Body of pancreas (tissue), 4 donors: ENCODE results near the gene ZC3H7B. TPM values are rescaled to one million over a fixed set of nuclear protein-coding genes. Genes with fewer than 3 reads are reported as not detected.

Experiments used
- ATAC-seq: fragments of 150-250 bp; one replicate; pipeline ENCODE4 v1.9.1; 2016
- DNase-seq, 4 donors: peaks; one replicate each; pipeline ENCODE4 v3.0.0-alpha.2; 2019
- H3K27ac ChIP-seq, 4 donors: fragments of 200-600 bp; sonication (generic); 1 replicate in 3 of 4; 2 replicates in 1 of 4; pipeline versions ENCODE4 v1.5.1 to v1.6.1; 2016 to 2019; ENCODE audit warnings: mild to moderate bottlenecking in 1 of 4, mixed read lengths in 1 of 4, moderate library complexity in 1 of 4
- H3K27me3 ChIP-seq, 2 donors: fragments of 200-600 bp; sonication (generic); one replicate each; pipeline ENCODE4 v1.6.0; 2016; ENCODE audit warnings: mild to moderate bottlenecking in 1 of 2
- H3K36me3 ChIP-seq, 2 donors: fragments of 200-600 bp; sonication (generic); replicated peaks in 1 of 2; 2 replicates each; pipeline ENCODE4 v1.5.1; 2016; ENCODE audit warnings: low read depth in 2 of 2; ENCODE audit not compliant: insufficient read depth in 1 of 2
- H3K4me1 ChIP-seq: fragments of 200-600 bp; sonication (generic); one replicate; pipeline ENCODE4 v1.6.0; 2016
- H3K4me3 ChIP-seq, 2 donors: fragments of 200-600 bp; sonication (generic); 1 replicate in 1 of 2; 2 replicates in 1 of 2; pipeline ENCODE4 v1.5.1; 2016 to 2019
- H3K9me3 ChIP-seq, 3 donors: fragments of 200-600 bp; sonication (generic); 1 replicate in 2 of 3; 2 replicates in 1 of 3; pipeline ENCODE4 v1.5.1; 2016
- CTCF ChIP-seq, 7 experiments: fragments of 450-650 bp in 4 of 7; fragments of 200-600 bp in 3 of 7; sonication (generic) in 3 of 7; IDR thresholded peaks; one replicate each; pipeline ENCODE4 v1.5.1; 2016 to 2019; ENCODE audit warnings: antibody characterized with exemption in 7 of 7
- POLR2A ChIP-seq, 3 donors: fragments of 450-650 bp; IDR thresholded peaks; one replicate each; pipeline ENCODE4 v1.6.1; 2016; ENCODE audit warnings: antibody characterized with exemption in 3 of 3, mild to moderate bottlenecking in 2 of 3
- WGBS, 2 donors: methylation state at CpG; one replicate each; pipeline ENCODE4 v1.1.5; 2017; 5-methylcytosine and 5-hydroxymethylcytosine counted together
- intact Hi-C: fragments of 100-400 bp; cut with DNase I; formaldehyde crosslinking; loops from one replicate; pipeline ENCODE4 v1.15.1; 2023
- microRNA-seq, 2 donors: library from miRNA; unstranded; fragments of <30 nt; microRNA quantifications; one replicate each; pipeline ENCODE4, GENCODE V29; 2016; ENCODE audit warnings: borderline number of aligned reads in 2 of 2, borderline replicate concordance in 2 of 2
- small RNA-seq: library from RNA; depleted of rRNA; stranded (forward); fragments of <200 nt; gene quantifications from one replicate; pipeline ENCODE3, GENCODE V24; 2016
- total RNA-seq, 2 donors: library from RNA; depleted of rRNA; stranded (reverse); fragments of >200 nt; gene quantifications; one replicate each; pipeline ENCODE4 v1.1.0, GENCODE V29; 2016

The ZC3H7B gene
- total RNA-seq, 2 donors from 2014 or later: 29.8 to 34.3 TPM

DNA sequence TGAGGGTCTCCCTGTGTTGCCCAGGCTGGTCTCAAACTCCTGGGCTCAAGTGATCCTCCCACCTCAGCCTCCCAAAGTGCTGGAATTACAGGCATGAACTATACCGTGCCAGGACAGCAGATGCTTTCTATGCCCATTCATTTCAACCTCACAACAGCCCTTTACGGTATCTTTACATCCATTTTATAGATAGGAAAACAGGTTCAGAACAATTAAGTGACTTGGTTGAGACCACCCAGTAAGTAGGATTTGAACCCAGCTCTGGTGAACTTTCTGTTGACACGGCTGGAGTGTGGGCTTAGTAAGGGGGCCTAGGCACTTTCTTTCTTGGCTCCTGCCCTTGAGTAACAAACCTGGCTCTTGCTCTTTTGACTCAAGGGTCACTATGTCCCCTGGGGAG, 106.1 kb downstream of the ZC3H7B start:
- Histone ChIP-seq H3K36me3 (no peaks in the 10 kb centered on the region), H3K9me3 (no peaks in the 10 kb centered on the region), H3K4me3 (no peak overlapping the region), H3K4me1 (peaks cover 48% of the 10 kb centered on the region), H3K27me3 (no peaks in the 10 kb centered on the region), H3K27ac (no peak overlapping the region)
- TF ChIP-seq CTCF (IDR thresholded peaks at IDR 0.05): no peak
- TF ChIP-seq POLR2A (IDR thresholded peaks at IDR 0.05): no peak
- WGBS, 2 donors: 89 to 90% methylated on average over 3 of the region's 3 CpGs
- no peak for DNase-seq
- intact Hi-C loops: no loop called here
- ATAC-seq: no peak

DNA sequence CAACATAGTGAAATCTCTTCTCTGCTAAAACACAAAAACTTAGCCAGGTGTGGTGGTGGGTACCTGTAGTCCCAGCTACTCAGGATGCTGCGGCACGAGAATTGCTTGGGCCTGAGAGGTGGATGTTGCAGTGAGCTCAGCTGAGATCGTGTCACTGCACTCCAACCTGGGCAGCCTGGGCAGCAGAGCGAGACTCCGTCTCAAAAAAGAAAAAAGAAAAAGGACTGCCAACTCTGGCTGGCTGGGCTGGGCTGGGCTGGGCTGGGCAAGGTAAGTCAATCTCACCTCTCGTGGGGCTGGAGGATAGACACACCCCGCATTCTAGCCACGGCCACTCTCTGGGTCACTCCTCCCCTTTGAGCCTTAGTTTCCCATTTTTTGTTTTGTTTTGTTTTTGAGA, 107.3 kb downstream of the ZC3H7B start:
- Histone ChIP-seq H3K4me3 (no peak overlapping the region), H3K4me1 (peaks cover 51% of the 10 kb centered on the region), H3K27ac (no peak overlapping the region), H3K27me3 (no peaks in the 10 kb centered on the region), H3K9me3 (no peaks in the 10 kb centered on the region), H3K36me3 (no peaks in the 10 kb centered on the region)
- TF ChIP-seq POLR2A (IDR thresholded peaks at IDR 0.05): no peak
- no peak for TF ChIP-seq CTCF (IDR thresholded peaks at IDR 0.05)
- WGBS, 2 donors: 87 to 89% methylated on average over 4 to 8 of the region's 8 CpGs
- intact Hi-C loops: no loop called here
- DNase-seq (no peak), ATAC-seq (no peak)

Small RNAs within 50 kb of the gene (microRNA-seq; reads per million reads assigned to microRNA genes)
- 0 to 0.47 reads per million in 2 donors for gene MIR6889

Small RNAs within 50 kb of the gene (small RNA-seq; reads per million reads assigned to genes)
- gene MIR6889: not detected
- not detected for gene RNU6-495P

Other genes starting within 250 kb of the ZC3H7B start
- gene EP300, start 208.9 kb upstream of the ZC3H7B start, total RNA-seq: 10 to 100 TPM; 35.0 to 68.2 TPM
- gene L3MBTL2, start 96.2 kb upstream of the ZC3H7B start, total RNA-seq: 10 to 100 TPM in 1 of 2 donors, 1 to 10 TPM in 1; 5.7 to 21.1 TPM
- 1 to 10 TPM; 1.8 to 6.3 TPM for gene CHADL, start 60.6 kb upstream of the ZC3H7B start, total RNA-seq
- 10 to 100 TPM; 45.4 to 62.3 TPM for gene RANGAP1, start 15.3 kb upstream of the ZC3H7B start, total RNA-seq
- gene TEF, start 80.4 kb downstream of the ZC3H7B start, total RNA-seq: 10 to 100 TPM; 10.9 to 29.0 TPM
- gene TOB2, start 145.3 kb downstream of the ZC3H7B start, total RNA-seq: 10 to 100 TPM; 23.1 to 27.2 TPM
- 10 to 100 TPM; 15.5 to 19.2 TPM for gene PHF5A, start 167.2 kb downstream of the ZC3H7B start, total RNA-seq
- 10 to 100 TPM; 32.7 to 75.5 TPM for gene ACO2, start 167.6 kb downstream of the ZC3H7B start, total RNA-seq
- gene POLR3H, start 242.9 kb downstream of the ZC3H7B start, total RNA-seq: 10 to 100 TPM; 18.9 to 24.7 TPM